Activated T-helper 1 cell treated with Interleukin-2 at 50 U/mL for 16 hours (primary cell): Measurements from ENCODE around the gene ASCC1.
"Not testable (repeated sequence)": the region's sequence is repeated elsewhere in the genome, so short reads cannot be mapped to it uniquely, and the experiment has no call there.

ENCODE experiments used
- DNase-seq: peaks from one replicate; pipeline ENCODE4 v3.0.0-alpha.2; 2020; ENCODE audit warnings: low read depth

The ASCC1 gene

GRCh38 chr10:72219235-72219814 lies 3.2 kb upstream of the ASCC1 start:
- no peak for DNase-seq

- DNase-seq: no peak
Measured at GRCh38 chr10:72218726-72219125, 2.6 kb upstream of the ASCC1 start.

GRCh38 chr10:72218325-72218724 lies 2.2 kb upstream of the ASCC1 start:
- DNase-seq: no peak

GRCh38 chr10:72211832-72212231 lies 4.2 kb downstream of the ASCC1 start:
- not testable (repeated sequence) for DNase-seq

GRCh38 chr10:72211381-72211780 lies 4.7 kb downstream of the ASCC1 start:
- not testable (repeated sequence) for DNase-seq

- not testable (repeated sequence) for DNase-seq
Measured at GRCh38 chr10:72208526-72208925, 7.5 kb downstream of the ASCC1 start.

GRCh38 chr10:72206511-72207229 lies 9.4 kb downstream of the ASCC1 start:
- no peak for DNase-seq

GRCh38 chr10:72204724-72205123 lies 11.4 kb downstream of the ASCC1 start:
- no peak for DNase-seq

- DNase-seq: no peak
Measured at GRCh38 chr10:72204296-72204695, 11.8 kb downstream of the ASCC1 start.

- no peak for DNase-seq
Measured at GRCh38 chr10:72201293-72201692, 14.8 kb downstream of the ASCC1 start.

GRCh38 chr10:72200883-72201282 lies 15.2 kb downstream of the ASCC1 start:
- no peak for DNase-seq

- no peak for DNase-seq
Measured at GRCh38 chr10:72194949-72195348, 21.1 kb downstream of the ASCC1 start.

- no peak for DNase-seq
Measured at GRCh38 chr10:72186982-72187330, 29.1 kb downstream of the ASCC1 start.

GRCh38 chr10:72186258-72186981 lies 29.7 kb downstream of the ASCC1 start:
- no peak for DNase-seq

- no peak for DNase-seq
Measured at GRCh38 chr10:72184156-72184555, 31.9 kb downstream of the ASCC1 start.

- no peak for DNase-seq
Measured at GRCh38 chr10:72177454-72177853, 38.6 kb downstream of the ASCC1 start.

- DNase-seq: no peak
Measured at GRCh38 chr10:72176701-72177100, 39.4 kb downstream of the ASCC1 start.

- no peak for DNase-seq
Measured at GRCh38 chr10:72175149-72175548, 40.9 kb downstream of the ASCC1 start.

GRCh38 chr10:72174297-72174662 lies 41.8 kb downstream of the ASCC1 start:
- no peak for DNase-seq

GRCh38 chr10:72173619-72174296 lies 42.3 kb downstream of the ASCC1 start:
- no peak for DNase-seq

GRCh38 chr10:72173262-72173618 lies 42.8 kb downstream of the ASCC1 start:
- DNase-seq: no peak

- DNase-seq: no peak
Measured at GRCh38 chr10:72171175-72171630, 44.9 kb downstream of the ASCC1 start.

GRCh38 chr10:72170733-72171132 lies 45.3 kb downstream of the ASCC1 start:
- no peak for DNase-seq
